Heart left ventricle (tissue), 16 donors: ENCODE data around the gene MMRN1. TPM values are rescaled to one million over a fixed set of nuclear protein-coding genes. Genes with fewer than 3 reads are reported as not detected.
A peak's percentile ranks its signal among the peaks of the same experiment; 100 is the strongest.

Experiments used
- ATAC-seq, 4 donors: fragments of 200-7000 bp; cut with Tn5 transposase; one replicate each; pipeline ENCODE4 v1.9.1; 2020 to 2022; ENCODE audit warnings: moderate library complexity in 4 of 4, mild to moderate bottlenecking in 3 of 4, moderate number of reproducible peaks in 1 of 4
- DNase-seq, 5 donors: peaks; one replicate each; pipeline ENCODE4 v3.0.0-alpha.2; 2020
- H3K27ac ChIP-seq, 12 donors: fragments of 200-600 bp; sonication (generic) in 4 of 12; one replicate each; pipeline versions ENCODE4 v1.5.0 to v1.8.0; 2016 to 2022; ENCODE audit warnings: mild to moderate bottlenecking in 2 of 12
- H3K27me3 ChIP-seq, 9 donors: fragments of 200-600 bp; sonication (generic) in 2 of 9; one replicate each; pipeline versions ENCODE4 v1.5.1 to v1.8.0; 2016 to 2022; ENCODE audit warnings: mild to moderate bottlenecking in 3 of 9
- H3K36me3 ChIP-seq, 9 donors: fragments of 200-600 bp; sonication (generic) in 2 of 9; one replicate each; pipeline versions ENCODE4 v1.5.0 to v1.8.0; 2018 to 2022; ENCODE audit warnings: mild to moderate bottlenecking in 2 of 9
- H3K4me1 ChIP-seq, 12 donors: fragments of 200-600 bp; sonication (generic) in 4 of 12; one replicate each; pipeline versions ENCODE4 v1.5.0 to v1.8.0; 2016 to 2022; ENCODE audit warnings: mild to moderate bottlenecking in 3 of 12
- H3K4me3 ChIP-seq, 12 donors: fragments of 200-600 bp; sonication (generic) in 4 of 12; one replicate each; pipeline versions ENCODE4 v1.5.0 to v1.8.0; 2017 to 2022; ENCODE audit warnings: mild to moderate bottlenecking in 9 of 12, moderate library complexity in 4 of 12
- H3K9me3 ChIP-seq, 12 donors: fragments of 200-600 bp; sonication (generic) in 4 of 12; one replicate each; pipeline versions ENCODE4 v1.5.0 to v1.8.0; 2016 to 2022; ENCODE audit warnings: mild to moderate bottlenecking in 1 of 12
- POLR2A ChIP-seq, 2 donors: fragments of 450-650 bp; IDR thresholded peaks; one replicate each; pipeline ENCODE4 v1.6.1; 2017; ENCODE audit warnings: antibody characterized with exemption in 2 of 2, mild to moderate bottlenecking in 2 of 2, moderate library complexity in 2 of 2
- WGBS, 4 donors: extraction: QIAGEN DNeasy Blood & Tissue Kit in 2 of 4; methylation state at CpG; one replicate each; pipeline versions ENCODE4 v1.1.5 to v1.1.7; 2013 to 2018; 5-methylcytosine and 5-hydroxymethylcytosine counted together
- intact Hi-C, 10 donors: fragments of 100-400 bp; cut with DNase I; formaldehyde crosslinking; loops; one replicate each; pipeline versions ENCODE4 v1.11.1 to v1.14.2; 2022
- long read RNA-seq, 3 donors: library from polyadenylated mRNA; unstranded; transcript quantifications; one replicate each; pipeline ENCODE4 v2.0.0, GENCODE V29; 2020 to 2021
- polyA plus RNA-seq, 2 donors: library from polyadenylated mRNA; stranded (reverse); fragments of 200-250 nt; gene quantifications; one replicate each; pipeline ENCODE4 v1.2.3, GENCODE V29; 2013
- total RNA-seq, 9 donors: library from RNA; depleted of rRNA in 2 of 9; stranded (reverse); fragments of >200 nt in 2 of 9; fragmentation: NEBNext Ultra II Directional in 3 of 9; extraction: Animal tissue kit (Norgen Biotek cat#: 25700) in 3 of 9; gene quantifications; one replicate each; pipeline versions ENCODE4 v1.1.0 to v1.2.4, GENCODE V29; 2016 to 2023
- TF ChIP-seq, protein P1 (sequence below), 12 donors: fragments of 200-600 bp; sonication (generic) in 4 of 12; IDR thresholded peaks; one replicate each; pipeline versions ENCODE4 v1.5.0 to v1.8.0; 2018 to 2022; ENCODE audit warnings: antibody characterized with exemption in 12 of 12, mild to moderate bottlenecking in 5 of 12
- donor health status: ischemic (EF 13 %, LVEDD 7.1; RV severe dilation, severe dysfunction).
- donor health status: healthy with polysubstance abuse.
- donor health status: DM: no; HTN: yes; CAD: no.
- donor health status: DM: no; HTN: no; CAD: no.
- donor health status: ischemic (EF 25% LVEDD 6.9; RV normal size, moderate dysfunction).
- donor health status: ischemic (EF 25% LVEDD 5.7; RV mildly dilated, moderate dysfunction).
- donor health status: healthy.
- donor health status: DM: yes; HTN: yes; CAD: no.
- donor health status: ischemic (EF 35%, LVEDD 5.7; RV mildly dilated, moderate dysfunction).
- donor health status: nonischemic (EF 11% LVEDD 7.7; RV severe dilation, severe dysfunction).
- donor health status: DM: yes; HTN: yes; CAD: no.
- donor health status: PGD.
- donor health status: ischemic (EF 29% LVEDD 5.4; RV normal size, mild dysfunction).
- donor health status: nonischemic (EF 23%, LVEDD 6.1; RV moderate dilation, normal function).

MMRN1 gene
- 1 to 10 TPM in 7 of 9 donors, under 1 TPM in 2; 0.14 to 9.9 (median 1.5) TPM for total RNA-seq
- polyA plus RNA-seq = 1 to 10 TPM in 1 of 2 donors, under 1 TPM in 1; 0.80 to 1.6 TPM
- long read RNA-seq, donor 1 = 0 reads
- long read RNA-seq, donor 2 = 0 reads
- long read RNA-seq, donor 3 = 0 reads

GRCh38 chr4:89894649-89895550, at the start of gene MMRN1:
Gene MMRN1 (plus strand): TSS chr4:89894854. CDS start chr4:89894972, 118 bp downstream.
- no peak for DNase-seq
- Histone ChIP-seq H3K4me1 (peaks cover 0 to 7% (median 0%) of the 10 kb centered on the region in 12 donors), H3K27me3 (no peaks in the 10 kb centered on the region), H3K4me3 (peak within 1 kb of the TSS in 2 of 12 donors; percentile 6 to 7), H3K36me3 (no peaks in the 10 kb centered on the region), H3K27ac (no peak within 1 kb of the TSS), H3K9me3 (no peaks in the 10 kb centered on the region)
- TF ChIP-seq POLR2A (IDR thresholded peaks at IDR 0.05) = no peak
- TF ChIP-seq, protein P1, sequence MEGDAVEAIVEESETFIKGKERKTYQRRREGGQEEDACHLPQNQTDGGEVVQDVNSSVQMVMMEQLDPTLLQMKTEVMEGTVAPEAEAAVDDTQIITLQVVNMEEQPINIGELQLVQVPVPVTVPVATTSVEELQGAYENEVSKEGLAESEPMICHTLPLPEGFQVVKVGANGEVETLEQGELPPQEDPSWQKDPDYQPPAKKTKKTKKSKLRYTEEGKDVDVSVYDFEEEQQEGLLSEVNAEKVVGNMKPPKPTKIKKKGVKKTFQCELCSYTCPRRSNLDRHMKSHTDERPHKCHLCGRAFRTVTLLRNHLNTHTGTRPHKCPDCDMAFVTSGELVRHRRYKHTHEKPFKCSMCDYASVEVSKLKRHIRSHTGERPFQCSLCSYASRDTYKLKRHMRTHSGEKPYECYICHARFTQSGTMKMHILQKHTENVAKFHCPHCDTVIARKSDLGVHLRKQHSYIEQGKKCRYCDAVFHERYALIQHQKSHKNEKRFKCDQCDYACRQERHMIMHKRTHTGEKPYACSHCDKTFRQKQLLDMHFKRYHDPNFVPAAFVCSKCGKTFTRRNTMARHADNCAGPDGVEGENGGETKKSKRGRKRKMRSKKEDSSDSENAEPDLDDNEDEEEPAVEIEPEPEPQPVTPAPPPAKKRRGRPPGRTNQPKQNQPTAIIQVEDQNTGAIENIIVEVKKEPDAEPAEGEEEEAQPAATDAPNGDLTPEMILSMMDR (IDR thresholded peaks at IDR 0.05) = no peak
- intact Hi-C loops = loop anchor here in 4 of 10 donors (5.0 to 10.0 kb wide), 4 partner anchors 253 to 740 kb away; no protein-coding TSS in a partner anchor
- 56 to 67% (median 61%) methylated on average over 11 of the region's 11 CpGs for WGBS, 4 donors
- no peak for ATAC-seq

GRCh38 chr4:89847571-89848325, 46.9 kb upstream of the MMRN1 start:
- ATAC-seq = peak in 1 of 4 donors; percentile 37
- no peak overlapping the region for H3K27ac ChIP-seq
- H3K36me3 ChIP-seq = no peaks in the 10 kb centered on the region
- no peak overlapping the region for H3K4me3 ChIP-seq
- H3K4me1 ChIP-seq = peaks cover 0 to 11% (median 0%) of the 10 kb centered on the region in 12 donors
- intact Hi-C loops = no loop called here
- whole genome bisulfite sequencing, 4 donors = 92 to 100% (median 98%) methylated on average over 1 of the region's 1 CpG
- TF ChIP-seq, protein P1 (IDR thresholded peaks at IDR 0.05) = no peak
- no peak for TF ChIP-seq POLR2A (IDR thresholded peaks at IDR 0.05)
- DNase-seq = no peak
- peaks cover 0 to 5% (median 0%) of the 10 kb centered on the region in 12 donors for H3K9me3 ChIP-seq
- no peaks in the 10 kb centered on the region for H3K27me3 ChIP-seq

DNA sequence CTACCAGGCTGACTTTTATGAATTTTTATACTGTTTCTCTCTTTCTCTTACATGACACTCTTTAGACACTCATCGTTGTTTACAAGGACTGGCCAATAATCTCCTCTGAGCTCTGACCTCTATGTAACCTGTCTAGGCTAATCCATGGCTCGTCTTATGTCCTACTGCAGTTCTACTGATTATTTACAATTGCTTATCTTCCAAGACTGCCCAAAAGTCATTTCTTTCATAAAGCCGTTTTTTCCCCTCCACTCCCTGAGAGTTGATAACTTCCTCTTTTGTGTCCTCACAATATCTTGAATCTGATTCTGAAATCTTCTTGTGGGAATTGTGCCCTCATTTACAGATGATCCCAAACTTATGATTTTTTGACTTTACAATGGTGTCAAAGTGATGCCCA, 39.4 kb upstream of the MMRN1 start:
- no peak overlapping the region for H3K4me3 ChIP-seq

More for the DNA sequence above, 39.4 kb upstream of the MMRN1 start:
- Histone ChIP-seq H3K9me3 (no peaks in the 10 kb centered on the region), H3K4me1 (no peaks in the 10 kb centered on the region), H3K27ac (no peak overlapping the region), H3K36me3 (no peaks in the 10 kb centered on the region), H3K27me3 (no peaks in the 10 kb centered on the region)
- WGBS, 4 donors = 66 to 75% (median 73%) methylated on average over 3 of the region's 3 CpGs
- no peak for ATAC-seq
- intact Hi-C loops = no loop called here
- DNase-seq = no peak
- TF ChIP-seq POLR2A (IDR thresholded peaks at IDR 0.05) = no peak
- TF ChIP-seq, protein P1 (IDR thresholded peaks at IDR 0.05) = no peak
